SK-N-SH (cell line): ENCODE measurements around the gene ZNF148.

Experiments used
- CTCF ChIP-seq: fragments of 200-600 bp; sonication (generic); IDR thresholded peaks from 2 replicates; pipeline ENCODE4 v1.6.1; 2017; ENCODE audit warnings: antibody characterized with exemption, mild to moderate bottlenecking, moderate library complexity
- FOXJ3 ChIP-seq: sonication (generic); formaldehyde crosslinking; IDR thresholded peaks from 2 replicates; pipeline ENCODE4 v1.5.1; 2020; ENCODE audit warnings: mild to moderate bottlenecking, missing genetic modification reagents
- GABPA ChIP-seq: IDR thresholded peaks from 2 replicates; pipeline ENCODE4 v1.4.0; 2012; ENCODE audit warnings: low read depth, mild to moderate bottlenecking
- IRF3 ChIP-seq: fragments of 150-350 bp; IDR thresholded peaks from 2 replicates; pipeline ENCODE4 v1.6.1; 2016; ENCODE audit warnings: mild to moderate bottlenecking, low read depth, low read length
- RAD21 ChIP-seq: IDR thresholded peaks from 2 replicates; pipeline ENCODE4 v1.6.1; 2012; ENCODE audit warnings: mild to moderate bottlenecking, low read length
- REST ChIP-seq: IDR thresholded peaks from 2 replicates; pipeline ENCODE4 v1.6.1; 2012; ENCODE audit warnings: mild to moderate bottlenecking, low read depth, low read length, moderate library complexity
- SIN3A ChIP-seq: IDR thresholded peaks from 2 replicates; pipeline ENCODE4 v1.6.1; 2012; ENCODE audit warnings: low read depth, mild to moderate bottlenecking, low read length, moderate library complexity, borderline replicate concordance
- TCF12 ChIP-seq: IDR thresholded peaks from 2 replicates; pipeline ENCODE4 v1.4.0; 2012
- USF2 ChIP-seq: fragments of 150-350 bp; IDR thresholded peaks from 2 replicates; pipeline ENCODE4 v1.6.1; 2017; ENCODE audit warnings: antibody characterized with exemption, low read length, low read depth, borderline replicate concordance

GRCh38 chr3:125202197-125202596, 172.9 kb downstream of the ZNF148 start:
- TF ChIP-seq USF2 = no peak
- no peak for TF ChIP-seq IRF3
- peak; percentile 26; the same call in 1 of the 2 replicates for TF ChIP-seq CTCF
- no peak for TF ChIP-seq SIN3A
- TF ChIP-seq REST = no peak
- TF ChIP-seq RAD21 = peak; percentile 38; the same call in 1 of the 2 replicates
- TF ChIP-seq FOXJ3 (CRISPR knock-in tag) = no peak
- no peak for TF ChIP-seq TCF12
- no peak for TF ChIP-seq GABPA
